GM13976 (cell line): ENCODE results near the gene JMJD4.

Experiments
- DNase-seq: peaks from one replicate; pipeline ENCODE4 v3.0.0; 2012; ENCODE audit warnings: low spot score
- in situ Hi-C: fragments of 300-500 bp; cut with MboI; formaldehyde crosslinking; loops from one replicate; pipeline ENCODE4 v1.12.0; 2022; ENCODE audit warnings: low sequenced_read_pairs, mixed read lengths, inconsistent platforms; ENCODE audit not compliant: unreplicated experiment
- TF ChIP-seq, protein P1 (sequence below): IDR thresholded peaks from 2 replicates; pipeline ENCODE4 v1.5.1; 2012; ENCODE audit warnings: borderline replicate concordance, mild to moderate bottlenecking; ENCODE audit not compliant: insufficient read depth; ENCODE audit errors: extremely low read depth, missing control alignments, control extremely low read depth

The JMJD4 gene

GRCh38 chr1:227749916-227750710 lies 15.0 kb upstream of the JMJD4 start:
- in situ Hi-C loops = no loop called here
- no peak for DNase-seq
- TF ChIP-seq, protein P1, sequence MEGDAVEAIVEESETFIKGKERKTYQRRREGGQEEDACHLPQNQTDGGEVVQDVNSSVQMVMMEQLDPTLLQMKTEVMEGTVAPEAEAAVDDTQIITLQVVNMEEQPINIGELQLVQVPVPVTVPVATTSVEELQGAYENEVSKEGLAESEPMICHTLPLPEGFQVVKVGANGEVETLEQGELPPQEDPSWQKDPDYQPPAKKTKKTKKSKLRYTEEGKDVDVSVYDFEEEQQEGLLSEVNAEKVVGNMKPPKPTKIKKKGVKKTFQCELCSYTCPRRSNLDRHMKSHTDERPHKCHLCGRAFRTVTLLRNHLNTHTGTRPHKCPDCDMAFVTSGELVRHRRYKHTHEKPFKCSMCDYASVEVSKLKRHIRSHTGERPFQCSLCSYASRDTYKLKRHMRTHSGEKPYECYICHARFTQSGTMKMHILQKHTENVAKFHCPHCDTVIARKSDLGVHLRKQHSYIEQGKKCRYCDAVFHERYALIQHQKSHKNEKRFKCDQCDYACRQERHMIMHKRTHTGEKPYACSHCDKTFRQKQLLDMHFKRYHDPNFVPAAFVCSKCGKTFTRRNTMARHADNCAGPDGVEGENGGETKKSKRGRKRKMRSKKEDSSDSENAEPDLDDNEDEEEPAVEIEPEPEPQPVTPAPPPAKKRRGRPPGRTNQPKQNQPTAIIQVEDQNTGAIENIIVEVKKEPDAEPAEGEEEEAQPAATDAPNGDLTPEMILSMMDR = no peak

DNA sequence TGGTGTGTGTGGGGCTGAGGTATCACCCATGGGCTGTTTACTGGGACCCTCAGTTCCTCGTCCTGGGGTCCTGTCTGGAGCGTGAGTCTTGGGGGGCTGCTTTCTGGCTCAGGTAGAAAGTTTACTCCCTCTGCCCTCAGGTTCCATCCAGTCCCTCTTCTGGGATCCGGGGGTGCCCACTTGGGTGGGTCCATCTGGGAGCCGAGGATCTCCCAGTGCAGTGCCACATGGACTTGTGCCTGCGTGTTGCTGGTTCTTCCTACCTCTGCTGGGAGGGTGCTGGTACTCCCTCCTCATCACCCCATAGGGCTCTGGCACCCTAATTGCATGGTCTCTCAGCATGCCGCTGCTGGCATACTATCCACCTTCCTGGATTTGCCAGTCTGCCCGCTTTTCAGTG lies 14.1 kb upstream of the JMJD4 start:
- TF ChIP-seq, protein P1 = no peak
- DNase-seq = no peak
- in situ Hi-C loops = no loop called here

DNA sequence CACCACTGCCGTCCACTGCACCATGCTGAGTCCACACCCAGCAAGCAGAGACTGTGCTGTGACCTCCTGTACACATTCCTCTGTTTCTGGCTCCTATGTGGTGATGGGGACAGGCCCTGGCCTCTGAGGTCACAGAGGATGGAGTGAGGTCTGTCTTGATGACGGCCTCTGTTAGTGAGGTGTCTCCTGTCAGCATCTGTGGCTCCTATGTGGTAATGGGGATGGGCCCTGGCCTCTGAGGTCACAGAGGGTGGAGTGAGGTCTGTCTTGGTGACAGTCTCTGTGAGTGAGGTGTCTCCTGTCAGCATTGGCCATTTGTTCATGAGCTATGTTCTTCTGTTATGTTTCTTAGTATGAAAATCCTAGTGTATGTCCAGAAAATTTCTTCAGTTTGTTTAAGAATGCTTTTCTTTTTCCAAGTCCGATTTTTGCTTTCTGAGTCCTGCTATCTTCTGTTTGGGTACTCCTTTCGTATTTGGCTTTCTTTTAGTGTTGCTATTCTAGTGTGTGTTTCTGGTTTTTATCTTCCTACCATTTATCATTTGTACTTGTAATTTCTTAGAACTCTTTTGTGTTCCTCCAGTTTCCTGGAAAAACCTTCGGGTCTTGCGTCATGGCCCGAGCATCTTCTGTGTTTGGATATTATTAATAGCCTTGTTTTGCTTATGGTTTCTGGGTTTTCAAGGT lies 13.5 kb upstream of the JMJD4 start:
- TF ChIP-seq, protein P1 = no peak
- DNase-seq = no peak
- in situ Hi-C loops = no loop called here

- in situ Hi-C loops = no loop called here
- DNase-seq = no peak
- TF ChIP-seq, protein P1 = no peak
Measured at GRCh38 chr1:227747948-227748495, 12.9 kb upstream of the JMJD4 start.

GRCh38 chr1:227747382-227747781 lies 12.3 kb upstream of the JMJD4 start:
- in situ Hi-C loops = no loop called here
- DNase-seq = no peak

DNA sequence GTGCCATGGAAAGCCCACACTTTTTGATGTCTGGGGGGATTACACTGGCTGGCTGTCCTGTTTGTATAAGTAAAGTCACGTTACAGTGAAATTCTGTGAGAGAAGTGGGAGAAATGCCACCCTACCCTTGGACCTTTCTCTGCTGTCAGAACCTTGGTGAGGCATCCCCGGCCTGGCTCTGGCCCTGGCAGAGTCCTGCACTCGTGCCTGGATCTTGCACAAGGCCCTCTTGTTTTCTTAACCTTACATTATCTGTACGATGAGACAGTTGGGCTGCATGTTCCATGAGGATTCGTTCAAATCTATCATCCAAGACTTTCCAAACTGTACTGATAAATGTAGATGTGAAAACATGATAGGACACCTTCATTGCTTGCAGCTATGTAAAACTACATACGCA lies 11.6 kb upstream of the JMJD4 start:
- no peak for DNase-seq

More at GRCh38 chr1:227747382-227747781, 12.3 kb upstream of the JMJD4 start:
- TF ChIP-seq, protein P1 = no peak

More for the DNA sequence above, 11.6 kb upstream of the JMJD4 start:
- in situ Hi-C loops = no loop called here
- TF ChIP-seq, protein P1 = no peak
